Lung (tissue), 12 donors: Measurements from ENCODE around the gene SENP7. TPM values are rescaled to one million over a fixed set of nuclear protein-coding genes. Genes with fewer than 3 reads are reported as not detected.

Source experiments
- ATAC-seq: fragments of 200-7000 bp; cut with Tn5 transposase; one replicate; pipeline ENCODE4 v1.9.1; 2020; ENCODE audit warnings: moderate number of reproducible peaks; ENCODE audit not compliant: insufficient read depth, low FRiP score
- DNase-seq, 3 donors: peaks; one replicate each; pipeline ENCODE4 v3.0.0-alpha.2; 2013 to 2017
- H3K27ac ChIP-seq, 2 donors: one replicate each; pipeline ENCODE4 v1.5.1; 2013; ENCODE audit warnings: mild to moderate bottlenecking in 2 of 2, moderate library complexity in 2 of 2, control low read depth in 1 of 2, inconsistent platforms in 1 of 2, low read depth in 1 of 2, low read length in 1 of 2
- H3K27me3 ChIP-seq, 3 donors: one replicate each; pipeline ENCODE4 v1.5.1; 2013; ENCODE audit warnings: low read length in 2 of 3; ENCODE audit not compliant: control insufficient read depth in 3 of 3, insufficient read depth in 3 of 3
- H3K36me3 ChIP-seq, 4 donors: one replicate each; pipeline ENCODE4 v1.5.1; 2013; ENCODE audit warnings: low read length in 4 of 4, mild to moderate bottlenecking in 1 of 4, moderate library complexity in 1 of 4; ENCODE audit not compliant: control insufficient read depth in 4 of 4, insufficient read depth in 4 of 4
- H3K4me1 ChIP-seq, 5 donors: one replicate each; pipeline ENCODE4 v1.5.1; 2013; ENCODE audit warnings: low read length in 5 of 5, mild to moderate bottlenecking in 2 of 5, moderate library complexity in 1 of 5; ENCODE audit not compliant: control insufficient read depth in 5 of 5, insufficient read depth in 5 of 5
- H3K4me3 ChIP-seq: one replicate; pipeline ENCODE4 v1.5.1; 2013; ENCODE audit warnings: mild to moderate bottlenecking, control low read depth, moderate library complexity
- H3K9ac ChIP-seq, 2 donors: one replicate each; pipeline ENCODE4 v1.5.1; 2013; ENCODE audit warnings: low read length in 2 of 2, control low read depth in 1 of 2; ENCODE audit not compliant: insufficient read depth in 1 of 2
- H3K9me3 ChIP-seq, 4 donors: one replicate each; pipeline ENCODE4 v1.5.1; 2013; ENCODE audit warnings: low read length in 3 of 4, mild to moderate bottlenecking in 1 of 4, moderate library complexity in 1 of 4; ENCODE audit not compliant: control insufficient read depth in 4 of 4, insufficient read depth in 3 of 4
- WGBS, 2 donors: extraction: QIAGEN DNeasy Blood & Tissue Kit; methylation state at CpG; one replicate each; pipeline ENCODE4 v1.1.7; 2013; 5-methylcytosine and 5-hydroxymethylcytosine counted together
- polyA plus RNA-seq, 2 donors: library from polyadenylated mRNA; stranded (reverse); fragments of 200-250 nt; gene quantifications; one replicate each; pipeline ENCODE4 v1.2.1, GENCODE V29; 2013
- total RNA-seq, 2 donors: library from RNA; depleted of rRNA in 1 of 2; stranded (reverse); fragments of >200 nt in 1 of 2; gene quantifications; one replicate each; pipeline ENCODE4 v1.2.1, GENCODE V29; 2014 to 2021
- TF ChIP-seq, protein P1 (sequence below): IDR thresholded peaks from 2 replicates; pipeline ENCODE4 v1.5.1; 2012; ENCODE audit warnings: mild to moderate bottlenecking; ENCODE audit errors: control extremely low read depth, extremely low read depth
- donor health status: control.
- donor health status: control.
- donor health status: Bipolar disorder and iron deficiency.
- donor health status: healthy.
- donor health status: DM: yes; HTN: yes; CAD: no.

Gene SENP7
- total and polyA plus RNA-seq, 4 donors: 6.0 to 73.9 (median 11.8) TPM

DNA sequence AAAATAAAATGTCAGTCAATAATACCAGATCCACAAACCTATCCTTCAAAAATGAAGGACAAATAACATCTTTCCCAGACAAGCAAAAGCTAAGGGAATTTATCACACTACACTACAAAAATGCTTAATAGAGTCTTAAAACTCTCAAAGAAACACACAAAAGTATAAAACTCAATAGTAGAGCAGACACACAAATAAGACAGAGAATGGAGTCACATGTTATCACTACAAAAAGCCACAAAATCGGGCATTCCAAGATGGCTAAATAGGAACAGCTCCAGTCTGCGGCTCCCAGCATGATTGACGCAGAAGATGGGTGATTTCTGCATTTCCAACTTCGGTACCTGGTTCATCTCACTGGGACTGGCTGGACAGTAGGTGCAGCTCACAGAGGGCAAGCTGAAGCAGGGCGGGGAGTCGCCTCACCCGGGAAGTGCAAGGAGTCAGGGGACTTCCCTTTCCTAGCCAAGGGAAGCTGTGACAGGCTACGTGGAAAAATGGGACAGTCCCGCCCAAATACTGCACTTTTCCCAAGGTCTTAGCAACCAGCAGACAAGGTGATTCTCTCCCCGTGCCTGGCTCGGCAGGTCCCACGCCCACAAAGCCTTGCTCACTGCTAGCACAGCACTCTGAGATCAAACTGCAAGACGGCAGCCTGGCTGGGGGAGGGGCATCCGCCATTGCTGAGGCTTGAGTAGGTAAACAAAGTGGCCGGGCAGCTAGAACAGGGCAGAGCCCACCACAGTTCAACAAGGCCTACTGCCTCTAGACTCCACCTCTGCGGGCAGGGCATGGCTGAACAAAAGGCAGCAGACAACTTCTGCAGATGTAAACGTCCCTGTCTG lies 46.3 kb downstream of the SENP7 start:
- Histone ChIP-seq H3K36me3 (peaks cover 0 to 6% (median 0%) of the 10 kb centered on the region in 4 donors), H3K27me3 (no peaks in the 10 kb centered on the region), H3K9ac (no peak overlapping the region), H3K4me3 (no peak overlapping the region), H3K9me3 (peaks cover 0 to 4% (median 0%) of the 10 kb centered on the region in 4 donors), H3K4me1 (no peaks in the 10 kb centered on the region), H3K27ac (no peak overlapping the region)
- DNase-seq (no peak), ATAC-seq (no peak)
- TF ChIP-seq, protein P1, sequence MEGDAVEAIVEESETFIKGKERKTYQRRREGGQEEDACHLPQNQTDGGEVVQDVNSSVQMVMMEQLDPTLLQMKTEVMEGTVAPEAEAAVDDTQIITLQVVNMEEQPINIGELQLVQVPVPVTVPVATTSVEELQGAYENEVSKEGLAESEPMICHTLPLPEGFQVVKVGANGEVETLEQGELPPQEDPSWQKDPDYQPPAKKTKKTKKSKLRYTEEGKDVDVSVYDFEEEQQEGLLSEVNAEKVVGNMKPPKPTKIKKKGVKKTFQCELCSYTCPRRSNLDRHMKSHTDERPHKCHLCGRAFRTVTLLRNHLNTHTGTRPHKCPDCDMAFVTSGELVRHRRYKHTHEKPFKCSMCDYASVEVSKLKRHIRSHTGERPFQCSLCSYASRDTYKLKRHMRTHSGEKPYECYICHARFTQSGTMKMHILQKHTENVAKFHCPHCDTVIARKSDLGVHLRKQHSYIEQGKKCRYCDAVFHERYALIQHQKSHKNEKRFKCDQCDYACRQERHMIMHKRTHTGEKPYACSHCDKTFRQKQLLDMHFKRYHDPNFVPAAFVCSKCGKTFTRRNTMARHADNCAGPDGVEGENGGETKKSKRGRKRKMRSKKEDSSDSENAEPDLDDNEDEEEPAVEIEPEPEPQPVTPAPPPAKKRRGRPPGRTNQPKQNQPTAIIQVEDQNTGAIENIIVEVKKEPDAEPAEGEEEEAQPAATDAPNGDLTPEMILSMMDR: no peak
- WGBS, 2 donors: 71 to 87% methylated on average over 17 of the region's 17 CpGs

DNA sequence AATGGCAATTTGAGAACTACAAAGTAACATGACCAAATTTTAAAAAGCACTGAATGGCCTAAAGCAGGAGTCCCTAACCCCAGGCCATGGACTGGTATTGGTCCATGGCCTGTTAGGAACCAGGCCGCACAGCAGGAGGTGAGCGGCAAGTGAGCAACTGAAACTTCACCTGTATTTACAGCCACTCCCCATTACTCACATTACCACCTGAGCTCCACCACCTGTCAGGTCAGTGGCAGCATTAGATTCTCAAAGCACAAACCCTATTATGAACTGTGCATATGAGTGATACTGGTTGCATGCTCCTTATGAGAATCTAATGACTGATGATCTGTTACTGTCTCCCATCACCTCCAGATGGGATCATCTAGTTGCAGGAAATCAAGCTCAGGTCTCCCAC lies 48.8 kb downstream of the SENP7 start:
- no peak for DNase-seq
- H3K27me3 ChIP-seq: no peaks in the 10 kb centered on the region
- H3K36me3 ChIP-seq: peaks cover 0 to 7% (median 0%) of the 10 kb centered on the region in 4 donors
- TF ChIP-seq, protein P1: no peak
- H3K4me1 ChIP-seq: peaks cover 0 to under 1% (median 0%) of the 10 kb centered on the region in 5 donors
- H3K27ac ChIP-seq: no peak overlapping the region
- no peak overlapping the region for H3K4me3 ChIP-seq
- WGBS, 2 donors: 96 to 98% methylated on average over 2 of the region's 2 CpGs
- ATAC-seq: no peak
- H3K9ac ChIP-seq: no peak overlapping the region
- H3K9me3 ChIP-seq: peaks cover 0 to 4% (median 0%) of the 10 kb centered on the region in 4 donors

GRCh38 chr3:101461451-101461850 lies 51.6 kb downstream of the SENP7 start:
- H3K27me3 ChIP-seq: no peaks in the 10 kb centered on the region
- H3K36me3 ChIP-seq: peaks cover 0 to 15% (median 4%) of the 10 kb centered on the region in 4 donors
- no peak overlapping the region for H3K4me3 ChIP-seq
- no peak for DNase-seq
- H3K9me3 ChIP-seq: peaks cover 0 to 2% (median 0%) of the 10 kb centered on the region in 4 donors
- ATAC-seq: no peak
- H3K9ac ChIP-seq: no peak overlapping the region
- peaks cover 0 to 7% (median 0%) of the 10 kb centered on the region in 5 donors for H3K4me1 ChIP-seq
- TF ChIP-seq, protein P1: no peak
- H3K27ac ChIP-seq: no peak overlapping the region
- WGBS, 2 donors: 84 to 85% methylated on average over 4 of the region's 4 CpGs
